ENCODE measurements around the gene ARL15.

The ARL15 gene

GRCh38 chr5:53922508-53923498 is 387.6 kb downstream of the ARL15 start:
- H3K4me3 ChIP-seq (ENCODE audit: low read length), result no peak overlapping the region
- DNase-seq (ENCODE audit: low read depth), result no peak
- no peak for TF ChIP-seq CTCF (IDR thresholded peaks at IDR 0.05; ENCODE audit: insufficient read depth, low read depth, low read length, missing control alignments)

GRCh38 chr5:53917826-53918225 is 392.5 kb downstream of the ARL15 start:
- no peak for TF ChIP-seq CTCF (IDR thresholded peaks at IDR 0.05; ENCODE audit: insufficient read depth, low read depth, low read length, missing control alignments)
- no peak for DNase-seq (ENCODE audit: low read depth)
- H3K4me3 ChIP-seq (ENCODE audit: low read length), result no peak overlapping the region

GRCh38 chr5:53917095-53917494 is 393.3 kb downstream of the ARL15 start:
- peak; percentile 29 for TF ChIP-seq CTCF (IDR thresholded peaks at IDR 0.05; ENCODE audit: insufficient read depth, low read depth, low read length, missing control alignments)
- DNase-seq (ENCODE audit: low read depth), result peak; percentile 26
- H3K4me3 ChIP-seq (ENCODE audit: low read length), result no peak overlapping the region

- no peak for DNase-seq (ENCODE audit: low read depth)
- H3K4me3 ChIP-seq (ENCODE audit: low read length), result no peak overlapping the region
- TF ChIP-seq CTCF (IDR thresholded peaks at IDR 0.05; ENCODE audit: insufficient read depth, low read depth, low read length, missing control alignments), result no peak
These were observed 395.3 kb downstream of the ARL15 start for GRCh38 chr5:53915120-53915519.

GRCh38 chr5:53913941-53914340 is 396.4 kb downstream of the ARL15 start:
- TF ChIP-seq CTCF (IDR thresholded peaks at IDR 0.05; ENCODE audit: insufficient read depth, low read depth, low read length, missing control alignments), result no peak
- no peak for DNase-seq (ENCODE audit: low read depth)
- H3K4me3 ChIP-seq (ENCODE audit: low read length), result no peak overlapping the region

GRCh38 chr5:53908757-53909156 is 401.6 kb downstream of the ARL15 start:
- H3K4me3 ChIP-seq (ENCODE audit: low read length), result no peak overlapping the region
- no peak for TF ChIP-seq CTCF (IDR thresholded peaks at IDR 0.05; ENCODE audit: insufficient read depth, low read depth, low read length, missing control alignments)
- DNase-seq (ENCODE audit: low read depth), result peak; percentile 73
